Epithelial cell of umbilical artery (primary cell): ENCODE results near the gene INKA2. TPM values are rescaled to one million over a fixed set of nuclear protein-coding genes. Genes with fewer than 3 reads are reported as not detected.

Experiments
- total RNA-seq: library from RNA; depleted of rRNA; stranded (reverse); fragments of >200 nt; gene quantifications from 2 replicates; pipeline ENCODE4 v1.2.3, GENCODE V29; 2014

The INKA2 gene
- total RNA-seq = 1.9 and 2.4 TPM in 2 replicates

GRCh38 chr1:111739194-111739924 is at the start of gene INKA2:
Gene INKA2 (minus strand): TSS chr1:111739395. CDS start chr1:111739242, 153 bp downstream.

GRCh38 chr1:111755331-111756123 is 16.3 kb upstream of the INKA2 start, which contains the start of gene DDX20:
Gene DDX20 (plus strand): TSS chr1:111755901. CDS start chr1:111755925, 24 bp downstream.

Other genes with a start within 250 kb of the INKA2 start
- not detected in 2 replicates for gene ADORA3, start 235.8 kb downstream of the INKA2 start, total RNA-seq
- gene TMIGD3, start 235.8 kb downstream of the INKA2 start, total RNA-seq = 0.32 TPM in 1 of 2 replicates, not detected in the other
- gene RAP1A, start 119.6 kb downstream of the INKA2 start, total RNA-seq = 16.9 and 19.3 TPM in 2 replicates
- gene DDX20, start 16.5 kb upstream of the INKA2 start, total RNA-seq = 19.2 and 25.7 TPM in 2 replicates